OCI-LY7 (cell line): ENCODE measurements around the gene MRPL36.

Experiments
- EZH2phosphoT487 ChIP-seq: fragments of 200-600 bp; sonication (generic); IDR thresholded peaks from 2 replicates; pipeline ENCODE4 v1.6.1; 2018; ENCODE audit warnings: low read depth, borderline replicate concordance, mild to moderate bottlenecking, mixed run types, antibody characterized with exemption, low read length, moderate library complexity, mixed read lengths
- TF ChIP-seq, protein P1 (sequence below): fragments of 200-600 bp; sonication (generic); conservative IDR thresholded peaks from 2 replicates; pipeline ENCODE4 v1.5.1; 2014; ENCODE audit warnings: mild to moderate bottlenecking, antibody characterized with exemption, low read length, moderate library complexity, mixed read lengths

DNA sequence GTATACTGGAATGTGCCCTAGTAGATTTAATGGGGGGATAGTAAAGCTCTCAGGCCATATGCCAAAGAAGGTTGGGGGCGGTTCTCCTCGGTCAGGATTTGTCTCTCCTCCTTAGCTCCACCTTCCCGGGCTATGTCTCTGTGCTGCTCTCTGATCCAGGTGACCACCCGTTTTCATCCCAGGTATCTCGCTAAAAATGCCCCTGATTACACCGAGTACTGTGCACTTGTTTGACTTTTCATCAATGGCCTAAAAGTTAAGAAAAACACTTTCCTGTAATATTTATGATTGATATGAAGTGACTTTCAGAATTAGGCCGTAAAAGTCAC, 2.3 kb upstream of the MRPL36 start:
- TF ChIP-seq, protein P1, sequence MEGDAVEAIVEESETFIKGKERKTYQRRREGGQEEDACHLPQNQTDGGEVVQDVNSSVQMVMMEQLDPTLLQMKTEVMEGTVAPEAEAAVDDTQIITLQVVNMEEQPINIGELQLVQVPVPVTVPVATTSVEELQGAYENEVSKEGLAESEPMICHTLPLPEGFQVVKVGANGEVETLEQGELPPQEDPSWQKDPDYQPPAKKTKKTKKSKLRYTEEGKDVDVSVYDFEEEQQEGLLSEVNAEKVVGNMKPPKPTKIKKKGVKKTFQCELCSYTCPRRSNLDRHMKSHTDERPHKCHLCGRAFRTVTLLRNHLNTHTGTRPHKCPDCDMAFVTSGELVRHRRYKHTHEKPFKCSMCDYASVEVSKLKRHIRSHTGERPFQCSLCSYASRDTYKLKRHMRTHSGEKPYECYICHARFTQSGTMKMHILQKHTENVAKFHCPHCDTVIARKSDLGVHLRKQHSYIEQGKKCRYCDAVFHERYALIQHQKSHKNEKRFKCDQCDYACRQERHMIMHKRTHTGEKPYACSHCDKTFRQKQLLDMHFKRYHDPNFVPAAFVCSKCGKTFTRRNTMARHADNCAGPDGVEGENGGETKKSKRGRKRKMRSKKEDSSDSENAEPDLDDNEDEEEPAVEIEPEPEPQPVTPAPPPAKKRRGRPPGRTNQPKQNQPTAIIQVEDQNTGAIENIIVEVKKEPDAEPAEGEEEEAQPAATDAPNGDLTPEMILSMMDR, result no peak
- TF ChIP-seq EZH2phosphoT487, result no peak
